IMR-90 (cell line): ENCODE measurements around the gene PGD. TPM values are rescaled to one million over a fixed set of nuclear protein-coding genes. Genes with fewer than 3 reads are reported as not detected.

ENCODE experiments used
- ATAC-seq: fragments of 200-7000 bp; cut with Tn5 transposase; 2 replicates; pipeline ENCODE4 v1.9.1; 2020; ENCODE audit warnings: low read depth, mild to moderate bottlenecking, moderate library complexity
- BruUV-seq: library from RNA; stranded (reverse); fragments of 400-500 nt; replicated peaks from 2 replicates; lab custom pipeline; 2021; lab: Mats Ljungman, UMichigan
- CTCF ChIA-PET: fragments of 300-600 bp; formaldehyde crosslinking; extraction: SDS; loops from one replicate; lab custom pipeline; 2021; ENCODE audit warnings: antibody characterized with exemption; lab: Yijun Ruan, JAX
- POLR2A ChIA-PET: fragments of 300-600 bp; sonication (Branson Sonifier 250); formaldehyde crosslinking; loops from one replicate; lab custom pipeline; 2022; ENCODE audit warnings: antibody characterized with exemption; ENCODE audit not compliant: unreplicated experiment; lab: Charles Lee
- DNase-seq: peaks from one replicate; pipeline ENCODE4 v3.0.0; 2013
- H2AFZ ChIP-seq: replicated peaks from 2 replicates; pipeline ENCODE3; 2013; ENCODE audit warnings: low read length, mild to moderate bottlenecking; ENCODE audit not compliant: poor library complexity
- H2AK5ac ChIP-seq: 2 replicates; pipeline ENCODE4 v1.6.1; 2013; ENCODE audit warnings: low read depth, low read length, inconsistent platforms
- H2AK9ac ChIP-seq: replicated peaks from 2 replicates; pipeline ENCODE3; 2013; ENCODE audit warnings: mild to moderate bottlenecking, low read depth, low read length, moderate library complexity; ENCODE audit not compliant: poor library complexity
- H2BK120ac ChIP-seq: 2 replicates; pipeline ENCODE4 v1.6.1; 2013; ENCODE audit warnings: low read depth, low read length, inconsistent platforms
- H2BK15ac ChIP-seq: 3 replicates; pipeline ENCODE4 v1.6.1; 2013; ENCODE audit warnings: low read depth, low read length, inconsistent platforms
- H2BK20ac ChIP-seq: 2 replicates; pipeline ENCODE4 v1.6.1; 2013; ENCODE audit warnings: low read depth, mild to moderate bottlenecking, inconsistent platforms, low read length, moderate library complexity
- H2BK5ac ChIP-seq: 2 replicates; pipeline ENCODE4 v1.6.1; 2013; ENCODE audit warnings: mild to moderate bottlenecking, low read depth, low read length, inconsistent platforms; ENCODE audit not compliant: poor library complexity, severe bottlenecking
- H3K14ac ChIP-seq: replicated peaks from 2 replicates; pipeline ENCODE4 v1.6.1; 2013; ENCODE audit warnings: low read depth, low read length, inconsistent platforms
- H3K18ac ChIP-seq: 2 replicates; pipeline ENCODE4 v1.6.1; 2013; ENCODE audit warnings: low read depth, low read length, control low read depth
- H3K23ac ChIP-seq: 2 replicates; pipeline ENCODE4 v1.6.1; 2013; ENCODE audit warnings: low read depth, low read length, inconsistent platforms
- H3K27ac ChIP-seq: 2 replicates; pipeline ENCODE4 v1.5.1; 2013; ENCODE audit warnings: mild to moderate bottlenecking, control low read depth, low read length; ENCODE audit not compliant: insufficient read depth
- H3K27me3 ChIP-seq: 2 replicates; pipeline ENCODE4 v1.6.1; 2013; ENCODE audit warnings: low read length; ENCODE audit not compliant: control insufficient read depth, insufficient read depth
- H3K36me3 ChIP-seq: 2 replicates; pipeline ENCODE4 v1.6.1; 2013; ENCODE audit warnings: low read length, mixed read lengths; ENCODE audit not compliant: control insufficient read depth, insufficient read depth
- H3K4ac ChIP-seq: 2 replicates; pipeline ENCODE4 v1.6.1; 2013; ENCODE audit warnings: low read depth, low read length, inconsistent platforms
- H3K4me1 ChIP-seq: 2 replicates; pipeline ENCODE4 v1.6.1; 2013; ENCODE audit warnings: low read length, mixed read lengths; ENCODE audit not compliant: control insufficient read depth, insufficient read depth
- H3K4me2 ChIP-seq: 2 replicates; pipeline ENCODE4 v1.6.1; 2013; ENCODE audit warnings: low read depth, mild to moderate bottlenecking, control low read depth, low read length, moderate library complexity
- H3K4me3 ChIP-seq: 2 replicates; pipeline ENCODE4 v1.5.1; 2013; ENCODE audit warnings: low read depth, mild to moderate bottlenecking, control low read depth, low read length, moderate library complexity; ENCODE audit not compliant: insufficient read depth
- H3K56ac ChIP-seq: 2 replicates; pipeline ENCODE4 v1.6.1; 2013; ENCODE audit warnings: low read length, inconsistent platforms; ENCODE audit not compliant: insufficient read depth; ENCODE audit errors: extremely low read depth
- H3K79me1 ChIP-seq, 2 experiments: 2 replicates each; pipeline ENCODE4 v1.6.1; 2013; ENCODE audit warnings: low read length in 2 of 2, inconsistent platforms in 1 of 2, low read depth in 1 of 2
- H3K9ac ChIP-seq: 2 replicates; pipeline ENCODE4 v1.6.1; 2013; ENCODE audit warnings: low read depth, low read length, control low read depth
- H3K9me1 ChIP-seq: 2 replicates; pipeline ENCODE4 v1.6.1; 2013; ENCODE audit warnings: low read length, inconsistent platforms; ENCODE audit not compliant: insufficient read depth
- H3K9me3 ChIP-seq: 2 replicates; pipeline ENCODE4 v1.6.1; 2013; ENCODE audit warnings: low read length; ENCODE audit not compliant: control insufficient read depth, insufficient read depth
- H4K20me1 ChIP-seq: 2 replicates; pipeline ENCODE4 v1.6.1; 2013; ENCODE audit warnings: low read length, inconsistent platforms; ENCODE audit not compliant: insufficient read depth
- H4K5ac ChIP-seq: 2 replicates; pipeline ENCODE4 v1.6.1; 2013; ENCODE audit warnings: mild to moderate bottlenecking, low read depth, low read length, control low read depth
- H4K8ac ChIP-seq, 2 experiments: 2 replicates each; pipeline ENCODE4 v1.6.1; 2013; ENCODE audit warnings: low read depth in 2 of 2, low read length in 2 of 2, control low read depth in 1 of 2, inconsistent platforms in 1 of 2
- H4K91ac ChIP-seq: 2 replicates; pipeline ENCODE4 v1.6.1; 2013; ENCODE audit warnings: low read depth, low read length, inconsistent platforms; ENCODE audit not compliant: insufficient read depth
- CEBPB ChIP-seq: IDR thresholded peaks from 2 replicates; pipeline ENCODE4 v1.6.1; 2012; ENCODE audit warnings: low read depth, low read length, improper control_type of control experiment
- ELK1 ChIP-seq: fragments of 150-350 bp; IDR thresholded peaks from 2 replicates; pipeline ENCODE4 v1.6.1; 2016; ENCODE audit warnings: low read depth, mild to moderate bottlenecking, low read length, moderate library complexity, borderline replicate concordance
- MAFK ChIP-seq: IDR thresholded peaks from 2 replicates; pipeline ENCODE4 v1.6.1; 2012; ENCODE audit warnings: low read depth, low read length, improper control_type of control experiment
- MXI1 ChIP-seq: IDR thresholded peaks from 2 replicates; pipeline ENCODE4 v1.6.1; 2012; ENCODE audit warnings: low read depth, mild to moderate bottlenecking, low read length, moderate library complexity, borderline replicate concordance
- RCOR1 ChIP-seq: IDR thresholded peaks from 2 replicates; pipeline ENCODE4 v1.6.1; 2012; ENCODE audit warnings: mild to moderate bottlenecking, low read length, improper control_type of control experiment; ENCODE audit not compliant: insufficient replicate concordance
- WGBS, 2 experiments: methylation state at CpG; one replicate each; pipeline versions ENCODE4 v1.1.5 to v1.1.7; 2013; ENCODE audit warnings: missing lambda C conversion rate in 2 of 2; ENCODE audit not compliant: insufficient read length in 1 of 2; ENCODE audit errors: extremely low coverage in 2 of 2; 5-methylcytosine and 5-hydroxymethylcytosine counted together
- dilution Hi-C: fragments of 300-500 bp; cut with HindIII; formaldehyde crosslinking; loops from one replicate; pipeline ENCODE4 v1.14.3; 2018; ENCODE audit warnings: low sequenced_read_pairs; ENCODE audit not compliant: unreplicated experiment
- in situ Hi-C: fragments of 300-500 bp; cut with MboI; formaldehyde crosslinking; loops from 3 replicates; pipeline ENCODE4 v1.14.3; 2019; ENCODE audit warnings: low sequenced_read_pairs, inconsistent platforms, mixed read lengths
- intact Hi-C: fragments of 100-400 bp; cut with micrococcal nuclease; formaldehyde crosslinking; loops from 2 replicates; pipeline ENCODE4 v1.10.0; 2022
- polyA plus RNA-seq, 3 experiments: library from polyadenylated mRNA; depleted of rRNA; stranded (reverse); fragments of >200 nt; gene quantifications; 2 replicates each; pipeline ENCODE4 v1.2.3, GENCODE V29; 2012; ENCODE audit warnings: low replicate concordance in 1 of 3
- total RNA-seq: library from RNA; depleted of rRNA; stranded (reverse); fragments of >200 nt; gene quantifications from 2 replicates; pipeline ENCODE4 v1.2.3, GENCODE V29; 2012

PGD gene
- total and polyA plus RNA-seq, 2 of the 4 experiments (the other 2 are of a cell fraction): 118 to 216 TPM

- no peak for TF ChIP-seq ELK1
Measured at GRCh38 chr1:10378081-10378841, 20.6 kb upstream of the PGD start (continued).

- CTCF ChIA-PET: no interaction called here
- dilution Hi-C loops: no loop called here
- H3K56ac ChIP-seq: no peak overlapping the region
- H3K4ac ChIP-seq: no peak overlapping the region; the same call in 1 of the 2 replicates
- H2BK20ac ChIP-seq: no peak overlapping the region
- no peaks in the 10 kb centered on the region for H3K27me3 ChIP-seq
- H3K36me3 ChIP-seq: peaks cover 14% of the 10 kb centered on the region
- H2BK15ac ChIP-seq: no peak overlapping the region
- TF ChIP-seq MXI1: no peak
- no peak for TF ChIP-seq MAFK
- no peak for TF ChIP-seq RCOR1
- no peak for TF ChIP-seq CEBPB
- BruUV-seq: no TSS peak
- H4K91ac ChIP-seq: no peak overlapping the region
- H3K9ac ChIP-seq: no peak overlapping the region
- no peak overlapping the region for H3K14ac ChIP-seq
- 0 out of 4 replicates have a peak, but pooled peaks cover 0 to 4% of the 10 kb centered on the region in 2 experiments for H3K79me1 ChIP-seq
- no peak overlapping the region for H3K18ac ChIP-seq
- H4K20me1 ChIP-seq: no peaks in the 10 kb centered on the region
- no peak overlapping the region for H3K4me3 ChIP-seq
- peaks cover 3% of the 10 kb centered on the region; the same call in 1 of the 2 replicates for H3K9me1 ChIP-seq
- peaks cover 6% of the 10 kb centered on the region for H3K4me1 ChIP-seq
- H4K8ac ChIP-seq: no peak overlapping the region
- in situ Hi-C loops: loop anchor here (5.0 kb wide), 2 partner anchors 38 to 113 kb away; no protein-coding TSS in a partner anchor
- no peak overlapping the region for H3K23ac ChIP-seq
- no peaks in the 10 kb centered on the region for H3K9me3 ChIP-seq
- no peak overlapping the region for H4K5ac ChIP-seq
- 87% methylated on average over 3 of the region's 10 CpGs; no CpG with 5 or more reads in 1 of the 2 experiments for WGBS, 2 experiments
- H2BK120ac ChIP-seq: no peak overlapping the region
- no peak for DNase-seq
- POLR2A ChIA-PET: no interaction called here
- H3K4me2 ChIP-seq: no peak overlapping the region
- H3K27ac ChIP-seq: no peak overlapping the region
- intact Hi-C loops: no loop called here
- ATAC-seq: no peak
- no peak overlapping the region for H2BK5ac ChIP-seq
- no peak overlapping the region for H2AK5ac ChIP-seq
- H2AFZ ChIP-seq: no peak overlapping the region
- H2AK9ac ChIP-seq: no peak overlapping the region
Measured at GRCh38 chr1:10379101-10379620, 19.7 kb upstream of the PGD start.
